H9 (cell line): ENCODE measurements around the gene BRSK1. TPM values are rescaled to one million over a fixed set of nuclear protein-coding genes. Genes with fewer than 3 reads are reported as not detected.
"Not testable (repeated sequence)": the region's sequence is repeated elsewhere in the genome, so short reads cannot be mapped to it uniquely, and the experiment has no call there.

Source experiments
- DNase-seq: peaks from one replicate; pipeline ENCODE4 v3.0.0-alpha.2; 2017
- H2AFZ ChIP-seq: one replicate; pipeline ENCODE4 v1.6.1; 2013; ENCODE audit warnings: mild to moderate bottlenecking, low read length, control low read depth, moderate library complexity
- H2AK5ac ChIP-seq: 2 replicates; pipeline ENCODE4 v1.6.1; 2013; ENCODE audit warnings: low read length, control low read depth, mixed read lengths; ENCODE audit not compliant: insufficient read length
- H2BK120ac ChIP-seq: one replicate; pipeline ENCODE4 v1.6.1; 2013; ENCODE audit warnings: low read depth, mild to moderate bottlenecking, low read length, control low read depth, inconsistent platforms; ENCODE audit not compliant: poor library complexity, severe bottlenecking
- H2BK12ac ChIP-seq: 2 replicates; pipeline ENCODE4 v1.6.1; 2013; ENCODE audit warnings: low read length, control low read depth, mixed read lengths, low read depth; ENCODE audit not compliant: insufficient read length
- H2BK15ac ChIP-seq: 2 replicates; pipeline ENCODE4 v1.6.1; 2013; ENCODE audit warnings: low read depth, low read length, control low read depth
- H2BK20ac ChIP-seq: one replicate; pipeline ENCODE4 v1.6.1; 2013; ENCODE audit warnings: low read depth, mild to moderate bottlenecking, low read length, control low read depth, inconsistent platforms; ENCODE audit not compliant: poor library complexity, severe bottlenecking
- H2BK5ac ChIP-seq: 2 replicates; pipeline ENCODE4 v1.6.1; 2013; ENCODE audit warnings: low read length, control low read depth, mixed read lengths; ENCODE audit not compliant: insufficient read length
- H3K14ac ChIP-seq: 2 replicates; pipeline ENCODE4 v1.6.1; 2013; ENCODE audit warnings: low read length, control low read depth; ENCODE audit not compliant: insufficient read depth
- H3K18ac ChIP-seq: 2 replicates; pipeline ENCODE4 v1.6.1; 2013; ENCODE audit warnings: low read depth, mild to moderate bottlenecking, mixed read lengths, low read length, control low read depth; ENCODE audit not compliant: insufficient read length
- H3K23ac ChIP-seq: 2 replicates; pipeline ENCODE4 v1.6.1; 2013; ENCODE audit warnings: low read length, control low read depth, mixed read lengths, low read depth; ENCODE audit not compliant: insufficient read length
- H3K23me2 ChIP-seq: 2 replicates; pipeline ENCODE4 v1.6.1; 2013; ENCODE audit warnings: low read depth, mild to moderate bottlenecking, mixed read lengths, low read length, control low read depth; ENCODE audit not compliant: insufficient read length, poor library complexity, severe bottlenecking
- H3K27ac ChIP-seq: 2 replicates; pipeline ENCODE4 v1.5.1; 2013; ENCODE audit warnings: low read length, control low read depth, mixed read lengths, low read depth; ENCODE audit not compliant: insufficient read length
- H3K27me3 ChIP-seq: 2 replicates; pipeline ENCODE4 v1.6.1; 2013; ENCODE audit warnings: low read length, control low read depth, inconsistent platforms; ENCODE audit not compliant: insufficient read depth
- H3K4ac ChIP-seq: 2 replicates; pipeline ENCODE4 v1.6.1; 2013; ENCODE audit warnings: low read depth, mild to moderate bottlenecking, control low read depth, inconsistent platforms, low read length, moderate library complexity
- H3K4me1 ChIP-seq: 2 replicates; pipeline ENCODE4 v1.6.1; 2013; ENCODE audit warnings: low read length, control low read depth, inconsistent platforms; ENCODE audit not compliant: insufficient read depth
- H3K4me2 ChIP-seq: 2 replicates; pipeline ENCODE4 v1.6.1; 2013; ENCODE audit warnings: low read length, control low read depth, mixed read lengths; ENCODE audit not compliant: insufficient read length, insufficient read depth
- H3K56ac ChIP-seq: 2 replicates; pipeline ENCODE4 v1.6.1; 2013; ENCODE audit warnings: low read depth, mild to moderate bottlenecking, mixed read lengths, low read length, control low read depth; ENCODE audit not compliant: insufficient read length
- H3K79me1 ChIP-seq: 2 replicates; pipeline ENCODE4 v1.6.1; 2013; ENCODE audit warnings: low read depth, mild to moderate bottlenecking, moderate library complexity, low read length, control low read depth, inconsistent platforms; ENCODE audit not compliant: insufficient read depth, poor library complexity, severe bottlenecking
- H3K79me2 ChIP-seq: 2 replicates; pipeline ENCODE4 v1.6.1; 2013; ENCODE audit warnings: low read length, control low read depth, inconsistent platforms; ENCODE audit not compliant: insufficient read depth
- H3K9ac ChIP-seq: 2 replicates; pipeline ENCODE4 v1.6.1; 2013; ENCODE audit warnings: low read length, control low read depth, mixed read lengths; ENCODE audit not compliant: insufficient read length; ENCODE audit errors: extremely low read depth
- H3K9me3 ChIP-seq: one replicate; pipeline ENCODE4 v1.6.1; 2013; ENCODE audit warnings: low read depth, low read length, inconsistent platforms; ENCODE audit not compliant: control insufficient read depth
- H3T11ph ChIP-seq: one replicate; pipeline ENCODE4 v1.6.1; 2013; ENCODE audit warnings: mild to moderate bottlenecking, low read length, control low read depth, inconsistent platforms
- H4K20me1 ChIP-seq: one replicate; pipeline ENCODE4 v1.6.1; 2013; ENCODE audit not compliant: control insufficient read depth, insufficient read length, insufficient read depth
- H4K5ac ChIP-seq: 2 replicates; pipeline ENCODE4 v1.6.1; 2013; ENCODE audit warnings: low read depth, mild to moderate bottlenecking, mixed read lengths, low read length, control low read depth; ENCODE audit not compliant: insufficient read length
- H4K8ac ChIP-seq: replicated peaks from 2 replicates; pipeline ENCODE4 v1.6.1; 2013; ENCODE audit warnings: low read length, control low read depth, mixed read lengths, low read depth; ENCODE audit not compliant: insufficient read length
- H4K91ac ChIP-seq: 2 replicates; pipeline ENCODE4 v1.6.1; 2013; ENCODE audit warnings: low read depth, mild to moderate bottlenecking, moderate library complexity, mixed read lengths, low read length, control low read depth; ENCODE audit not compliant: insufficient read length
- H3K27ac Mint-ChIP-seq, 3 experiments: 2 replicates in 2 of 3; 3 replicates in 1 of 3; pipeline ENCODE4 v1.8.0; 2020 to 2021; ENCODE audit warnings: mixed read lengths in 3 of 3, mild to moderate bottlenecking in 1 of 3, moderate library complexity in 1 of 3
- H3K27me3 Mint-ChIP-seq: 2 replicates; pipeline ENCODE4 v1.8.0; 2021; ENCODE audit warnings: low read depth, mild to moderate bottlenecking, moderate library complexity, mixed read lengths
- H3K36me3 Mint-ChIP-seq, 3 experiments: 2 replicates in 2 of 3; 3 replicates in 1 of 3; pipeline ENCODE4 v1.8.0; 2020 to 2021; ENCODE audit warnings: low read depth in 3 of 3, mixed read lengths in 3 of 3; ENCODE audit not compliant: insufficient read depth in 1 of 3
- H3K4me1 Mint-ChIP-seq, 2 experiments: 2 replicates each; pipeline ENCODE4 v1.8.0; 2020; ENCODE audit warnings: mixed read lengths in 2 of 2
- H3K4me3 Mint-ChIP-seq, 2 experiments: 2 replicates in 1 of 2; 3 replicates in 1 of 2; pipeline ENCODE4 v1.8.0; 2020 to 2021; ENCODE audit warnings: mild to moderate bottlenecking in 2 of 2, mixed read lengths in 2 of 2, moderate library complexity in 1 of 2
- H3K9me3 Mint-ChIP-seq, 2 experiments: 2 replicates in 1 of 2; 3 replicates in 1 of 2; pipeline ENCODE4 v1.8.0; 2020; ENCODE audit warnings: mild to moderate bottlenecking in 2 of 2, mixed read lengths in 2 of 2, moderate library complexity in 1 of 2
- CTCF ChIP-seq: fragments of 200-600 bp; sonication (generic); conservative IDR thresholded peaks from 3 replicates; pipeline ENCODE4 v1.8.0; 2021; ENCODE audit warnings: antibody characterized with exemption, mild to moderate bottlenecking
- WGBS: extraction: QIAGEN DNeasy Blood & Tissue Kit; methylation state at CpG from one replicate; pipeline ENCODE4 v1.1.7; 2013; ENCODE audit warnings: missing lambda C conversion rate, low lambda C conversion rate, mixed read lengths; ENCODE audit not compliant: insufficient read length; ENCODE audit errors: extremely low coverage; 5-methylcytosine and 5-hydroxymethylcytosine counted together
- total RNA-seq: library from RNA; stranded (reverse); gene quantifications from 2 replicates; pipeline ENCODE4 v1.2.1, GENCODE V29; 2021

Gene BRSK1
- total RNA-seq, 1 experiment from 2014 or later, result 43.5 TPM

GRCh38 chr19:55325172-55325571 is 41.4 kb downstream of the BRSK1 start, which contains the start of gene TMEM150B:
Gene TMEM150B, minus strand, starts transcription at chr19:55325341. Its CDS starts 4,305 bp downstream, at chr19:55321036.
- no peak within 1 kb of the TSS for H2BK20ac ChIP-seq
- no peaks in the 10 kb centered on the region for H3K79me1 ChIP-seq
- no peaks in the 10 kb centered on the region for H3K4me1 ChIP-seq
- H3K18ac ChIP-seq, result no peak within 1 kb of the TSS
- no peak within 1 kb of the TSS for H3K4ac ChIP-seq
- WGBS, result no CpG with 5 or more reads among the region's 14 CpGs
- no peak within 1 kb of the TSS for H3K4me2 ChIP-seq
- no peaks in the 10 kb centered on the region for H4K20me1 ChIP-seq
- H3K79me2 ChIP-seq, result no peaks in the 10 kb centered on the region
- no peaks in the 10 kb centered on the region for H3K23me2 ChIP-seq
- peaks cover 0 to 2% (median 0%) of the 10 kb centered on the region in 3 experiments; a peak in 1 of 7 replicates for H3K36me3 Mint-ChIP-seq
- no peak within 1 kb of the TSS for H4K8ac ChIP-seq
- no peak within 1 kb of the TSS for H2AFZ ChIP-seq
- no peak within 1 kb of the TSS for H3T11ph ChIP-seq
- no peak within 1 kb of the TSS for H2BK15ac ChIP-seq
- DNase-seq, result no peak
- no peak within 1 kb of the TSS for H4K5ac ChIP-seq
- no peak within 1 kb of the TSS for H3K4me3 Mint-ChIP-seq
- H3K14ac ChIP-seq, result no peak within 1 kb of the TSS
- H2BK5ac ChIP-seq, result no peak within 1 kb of the TSS
- H3K56ac ChIP-seq, result no peak within 1 kb of the TSS
- no peaks in the 10 kb centered on the region; a peak in 1 of 5 replicates for H3K9me3 Mint-ChIP-seq
- no peak within 1 kb of the TSS for H2BK120ac ChIP-seq
- H3K23ac ChIP-seq, result no peak within 1 kb of the TSS
- no peak for TF ChIP-seq CTCF
- H2AK5ac ChIP-seq, result no peak within 1 kb of the TSS
- H3K27me3 Mint-ChIP-seq, result peaks cover 37% of the 10 kb centered on the region
- H3K27ac ChIP-seq, result no peak within 1 kb of the TSS
- H3K4me1 Mint-ChIP-seq, result peaks cover 14 to 29% of the 10 kb centered on the region in 2 experiments
- H3K9ac ChIP-seq, result no peak within 1 kb of the TSS
- no peak within 1 kb of the TSS for H4K91ac ChIP-seq
- peak within 1 kb of the TSS in 1 of 3 experiments; percentile 8; a peak in 1 of 7 replicates for H3K27ac Mint-ChIP-seq
- H3K27me3 ChIP-seq, result no peaks in the 10 kb centered on the region
- H3K9me3 ChIP-seq, result no peaks in the 10 kb centered on the region
- no peak within 1 kb of the TSS for H2BK12ac ChIP-seq

GRCh38 chr19:55328774-55329318 is 45.0 kb downstream of the BRSK1 start:
- H4K5ac ChIP-seq, H2BK120ac ChIP-seq, H3K14ac ChIP-seq, H3K4me1 ChIP-seq, H3K27ac ChIP-seq, H3K9me3 ChIP-seq, H3K27me3 ChIP-seq, H2BK15ac ChIP-seq, H3K4me3 Mint-ChIP-seq, H3K27ac Mint-ChIP-seq, H3K4me2 ChIP-seq, H4K20me1 ChIP-seq, H3K79me1 ChIP-seq, H3K18ac ChIP-seq, H3K23ac ChIP-seq, H2BK12ac ChIP-seq, H2AFZ ChIP-seq, DNase-seq, H3K4me1 Mint-ChIP-seq, H4K8ac ChIP-seq, H3K79me2 ChIP-seq, H3K4ac ChIP-seq, H3T11ph ChIP-seq, H3K56ac ChIP-seq, H3K9me3 Mint-ChIP-seq, H3K9ac ChIP-seq, H2BK20ac ChIP-seq, H2BK5ac ChIP-seq, H4K91ac ChIP-seq, H3K36me3 Mint-ChIP-seq, H3K23me2 ChIP-seq, H2AK5ac ChIP-seq: not testable (repeated sequence)
- peaks cover 28% of the 10 kb centered on the region for H3K27me3 Mint-ChIP-seq
- no CpG with 5 or more reads among the region's 4 CpGs for WGBS
